Liver (tissue), 9 donors: ENCODE data around the gene AMACR. TPM values are rescaled to one million over a fixed set of nuclear protein-coding genes. Genes with fewer than 3 reads are reported as not detected.

ENCODE experiments used
- DNase-seq: peaks from one replicate; pipeline ENCODE4 v3.0.0-alpha.2; 2017; ENCODE audit warnings: low spot score
- H3K27ac ChIP-seq, 2 donors: one replicate each; pipeline ENCODE4 v1.7.0; 2013; ENCODE audit warnings: inconsistent platforms in 2 of 2, low read length in 2 of 2, control low read depth in 1 of 2, low read depth in 1 of 2, mild to moderate bottlenecking in 1 of 2
- H3K27me3 ChIP-seq, 4 donors: one replicate each; pipeline versions ENCODE4 v1.6.1 to v1.7.0; 2013; ENCODE audit warnings: low read length in 3 of 4, inconsistent platforms in 1 of 4, mild to moderate bottlenecking in 1 of 4, moderate library complexity in 1 of 4; ENCODE audit not compliant: control insufficient read depth in 4 of 4, insufficient read depth in 4 of 4
- H3K36me3 ChIP-seq, 4 donors: one replicate each; pipeline versions ENCODE4 v1.6.1 to v1.7.0; 2013; ENCODE audit warnings: low read length in 3 of 4, mild to moderate bottlenecking in 3 of 4, low read depth in 1 of 4, moderate library complexity in 1 of 4; ENCODE audit not compliant: control insufficient read depth in 4 of 4, insufficient read depth in 3 of 4
- H3K4me1 ChIP-seq, 4 donors: one replicate each; pipeline versions ENCODE4 v1.6.1 to v1.7.0; 2013; ENCODE audit warnings: low read length in 3 of 4, mild to moderate bottlenecking in 3 of 4, moderate library complexity in 1 of 4; ENCODE audit not compliant: control insufficient read depth in 4 of 4, insufficient read depth in 4 of 4
- H3K4me3 ChIP-seq, 3 donors: one replicate each; pipeline versions ENCODE4 v1.6.1 to v1.7.0; 2013; ENCODE audit warnings: low read length in 3 of 3, control low read depth in 1 of 3, low read depth in 1 of 3, mild to moderate bottlenecking in 1 of 3
- H3K9ac ChIP-seq, 2 donors: one replicate each; pipeline ENCODE4 v1.7.0; 2013; ENCODE audit warnings: low read length in 2 of 2, mild to moderate bottlenecking in 2 of 2, moderate library complexity in 2 of 2, control low read depth in 1 of 2, low read depth in 1 of 2
- H3K9me3 ChIP-seq, 4 donors: one replicate each; pipeline versions ENCODE4 v1.6.1 to v1.7.0; 2013; ENCODE audit warnings: low read length in 3 of 4; ENCODE audit not compliant: control insufficient read depth in 4 of 4
- EGR1 ChIP-seq, 2 donors: IDR thresholded peaks; 2 replicates each; pipeline ENCODE4 v1.6.1; 2016 to 2018; ENCODE audit warnings: antibody characterized with exemption in 2 of 2, low read depth in 2 of 2
- FOXA1 ChIP-seq: IDR thresholded peaks from 2 replicates; pipeline ENCODE4 v1.6.1; 2016; ENCODE audit warnings: antibody characterized with exemption
- FOXA2 ChIP-seq: IDR thresholded peaks from 2 replicates; pipeline ENCODE4 v1.6.1; 2016; ENCODE audit warnings: antibody characterized with exemption
- GABPA ChIP-seq, 2 donors: IDR thresholded peaks in 1 of 2; conservative IDR thresholded peaks in 1 of 2; 2 replicates each; pipeline ENCODE4 v1.6.1; 2016; ENCODE audit warnings: antibody characterized with exemption in 2 of 2, mild to moderate bottlenecking in 1 of 2, moderate library complexity in 1 of 2
- HNF4A ChIP-seq, 2 donors: conservative IDR thresholded peaks; 2 replicates each; pipeline ENCODE4 v1.6.1; 2016; ENCODE audit warnings: antibody characterized with exemption in 2 of 2, mild to moderate bottlenecking in 2 of 2
- HNF4G ChIP-seq: IDR thresholded peaks from 2 replicates; pipeline ENCODE4 v1.6.1; 2016; ENCODE audit warnings: antibody characterized with exemption
- JUND ChIP-seq, 2 donors: IDR thresholded peaks; 2 replicates each; pipeline ENCODE4 v1.6.1; 2016; ENCODE audit warnings: antibody characterized with exemption in 2 of 2
- NR2F2 ChIP-seq: IDR thresholded peaks from 2 replicates; pipeline ENCODE4 v1.6.1; 2016; ENCODE audit warnings: antibody characterized with exemption
- RAD21 ChIP-seq, 2 donors: IDR thresholded peaks; 2 replicates each; pipeline ENCODE4 v1.6.1; 2016; ENCODE audit warnings: antibody characterized with exemption in 2 of 2, mild to moderate bottlenecking in 2 of 2
- REST ChIP-seq: IDR thresholded peaks from 2 replicates; pipeline ENCODE4 v1.6.1; 2016; ENCODE audit warnings: antibody characterized with exemption, mild to moderate bottlenecking
- RXRA ChIP-seq, 2 donors: IDR thresholded peaks; 2 replicates each; pipeline ENCODE4 v1.6.1; 2017 to 2018; ENCODE audit warnings: antibody characterized with exemption in 2 of 2, mild to moderate bottlenecking in 1 of 2
- SP1 ChIP-seq: IDR thresholded peaks from 2 replicates; pipeline ENCODE4 v1.6.1; 2018; ENCODE audit warnings: antibody characterized with exemption, mild to moderate bottlenecking
- TAF1 ChIP-seq: conservative IDR thresholded peaks from 2 replicates; pipeline ENCODE4 v1.6.1; 2016; ENCODE audit warnings: antibody characterized with exemption, mild to moderate bottlenecking
- YY1 ChIP-seq: IDR thresholded peaks from 2 replicates; pipeline ENCODE4 v1.6.1; 2016; ENCODE audit warnings: antibody characterized with exemption, mild to moderate bottlenecking
- WGBS: extraction: QIAGEN DNeasy Blood & Tissue Kit; methylation state at CpG from one replicate; pipeline ENCODE4 v1.1.7; 2013; 5-methylcytosine and 5-hydroxymethylcytosine counted together
- polyA plus RNA-seq, 2 donors: library from polyadenylated mRNA; stranded (reverse) in 1 of 2; unstranded in 1 of 2; fragments of 200-250 nt in 1 of 2; fragments of >200 nt in 1 of 2; fragmentation: Nextera tagmentation in 1 of 2; extraction: Ambion mirVana in 1 of 2; gene quantifications; one replicate each; pipeline versions ENCODE4 v1.2.1 to v1.2.3, GENCODE V29; 2013 to 2015
- total RNA-seq, 2 donors: library from RNA; depleted of rRNA; stranded (reverse); fragments of >200 nt; gene quantifications; one replicate each; pipeline ENCODE4 v1.2.3, GENCODE V29; 2014
- TF ChIP-seq, protein P1 (sequence below): IDR thresholded peaks from 2 replicates; pipeline ENCODE4 v1.6.1; 2016; ENCODE audit warnings: antibody characterized with exemption
- TF ChIP-seq, protein P2 (sequence below): IDR thresholded peaks from 2 replicates; pipeline ENCODE4 v1.6.1; 2016; ENCODE audit warnings: antibody characterized with exemption
- TF ChIP-seq, protein P3 (sequence below): IDR thresholded peaks from 2 replicates; pipeline ENCODE4 v1.6.1; 2016; ENCODE audit warnings: antibody characterized with exemption
- TF ChIP-seq, protein P4 (sequence below): fragments of 150-350 bp; IDR thresholded peaks from 2 replicates; pipeline ENCODE4 v1.5.1; 2017; ENCODE audit warnings: improper control_type of control experiment, low read depth, low read length; ENCODE audit not compliant: missing input control
- donor health status: healthy.
- donor health status: healthy.
- donor health status: healthy.
- donor health status: healthy.
- donor health status: healthy.

The AMACR gene
- total RNA-seq (10 to 100 TPM; 15.6 to 48.5 TPM), polyA plus RNA-seq (10 to 100 TPM; 27.5 to 35.8 TPM)

- Histone ChIP-seq H3K27ac (peak within 1 kb of the TSS; percentile 75 to 89), H3K9me3 (no peaks in the 10 kb centered on the region), H3K4me1 (peaks cover 0 to 53% (median 40%) of the 10 kb centered on the region in 4 donors), H3K4me3 (peak within 1 kb of the TSS; percentile 77 to 96 (median 84)), H3K36me3 (peaks cover 0 to 16% (median 3%) of the 10 kb centered on the region in 4 donors), H3K27me3 (no peaks in the 10 kb centered on the region), H3K9ac (peak within 1 kb of the TSS; percentile 96 to 99)
- under 1% methylated on average over 75 of the region's 76 CpGs for WGBS
- TF ChIP-seq HNF4G (peak; percentile 93), EGR1 (IDR thresholded peaks at IDR 0.05; ENCODE audit: low read depth in 2 of 2) (peak in 1 of 2 donors; percentile 80), NR2F2 (peak; percentile 61), TAF1 (peak; percentile 79), FOXA2 (no peak), REST (peak; percentile 90), RXRA (IDR thresholded peaks at IDR 0.05) (peak; percentile 75 to 83), YY1 (peak; percentile 85), RAD21 (IDR thresholded peaks at IDR 0.05) (peak; percentile 51 to 62), HNF4A (conservative IDR thresholded peaks at IDR 0.05) (peak; percentile 90 to 95), FOXA1 (peak; percentile 11), JUND (IDR thresholded peaks at IDR 0.05) (peak; percentile 6 to 59), SP1 (peak; percentile 97), GABPA (IDR thresholded peaks at IDR 0.05 in 1 of 2, conservative IDR thresholded peaks at IDR 0.05 in 1 of 2) (peak in 1 of 2 donors; percentile 13)
- TF ChIP-seq, protein P1, sequence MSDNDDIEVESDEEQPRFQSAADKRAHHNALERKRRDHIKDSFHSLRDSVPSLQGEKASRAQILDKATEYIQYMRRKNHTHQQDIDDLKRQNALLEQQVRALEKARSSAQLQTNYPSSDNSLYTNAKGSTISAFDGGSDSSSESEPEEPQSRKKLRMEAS, result peak; percentile 62
- TF ChIP-seq, protein P2, sequence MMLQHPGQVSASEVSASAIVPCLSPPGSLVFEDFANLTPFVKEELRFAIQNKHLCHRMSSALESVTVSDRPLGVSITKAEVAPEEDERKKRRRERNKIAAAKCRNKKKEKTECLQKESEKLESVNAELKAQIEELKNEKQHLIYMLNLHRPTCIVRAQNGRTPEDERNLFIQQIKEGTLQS, result peak; percentile 72
- TF ChIP-seq, protein P3, sequence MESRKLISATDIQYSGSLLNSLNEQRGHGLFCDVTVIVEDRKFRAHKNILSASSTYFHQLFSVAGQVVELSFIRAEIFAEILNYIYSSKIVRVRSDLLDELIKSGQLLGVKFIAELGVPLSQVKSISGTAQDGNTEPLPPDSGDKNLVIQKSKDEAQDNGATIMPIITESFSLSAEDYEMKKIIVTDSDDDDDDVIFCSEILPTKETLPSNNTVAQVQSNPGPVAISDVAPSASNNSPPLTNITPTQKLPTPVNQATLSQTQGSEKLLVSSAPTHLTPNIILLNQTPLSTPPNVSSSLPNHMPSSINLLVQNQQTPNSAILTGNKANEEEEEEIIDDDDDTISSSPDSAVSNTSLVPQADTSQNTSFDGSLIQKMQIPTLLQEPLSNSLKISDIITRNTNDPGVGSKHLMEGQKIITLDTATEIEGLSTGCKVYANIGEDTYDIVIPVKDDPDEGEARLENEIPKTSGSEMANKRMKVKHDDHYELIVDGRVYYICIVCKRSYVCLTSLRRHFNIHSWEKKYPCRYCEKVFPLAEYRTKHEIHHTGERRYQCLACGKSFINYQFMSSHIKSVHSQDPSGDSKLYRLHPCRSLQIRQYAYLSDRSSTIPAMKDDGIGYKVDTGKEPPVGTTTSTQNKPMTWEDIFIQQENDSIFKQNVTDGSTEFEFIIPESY, result peak; percentile 48
- TF ChIP-seq, protein P4, sequence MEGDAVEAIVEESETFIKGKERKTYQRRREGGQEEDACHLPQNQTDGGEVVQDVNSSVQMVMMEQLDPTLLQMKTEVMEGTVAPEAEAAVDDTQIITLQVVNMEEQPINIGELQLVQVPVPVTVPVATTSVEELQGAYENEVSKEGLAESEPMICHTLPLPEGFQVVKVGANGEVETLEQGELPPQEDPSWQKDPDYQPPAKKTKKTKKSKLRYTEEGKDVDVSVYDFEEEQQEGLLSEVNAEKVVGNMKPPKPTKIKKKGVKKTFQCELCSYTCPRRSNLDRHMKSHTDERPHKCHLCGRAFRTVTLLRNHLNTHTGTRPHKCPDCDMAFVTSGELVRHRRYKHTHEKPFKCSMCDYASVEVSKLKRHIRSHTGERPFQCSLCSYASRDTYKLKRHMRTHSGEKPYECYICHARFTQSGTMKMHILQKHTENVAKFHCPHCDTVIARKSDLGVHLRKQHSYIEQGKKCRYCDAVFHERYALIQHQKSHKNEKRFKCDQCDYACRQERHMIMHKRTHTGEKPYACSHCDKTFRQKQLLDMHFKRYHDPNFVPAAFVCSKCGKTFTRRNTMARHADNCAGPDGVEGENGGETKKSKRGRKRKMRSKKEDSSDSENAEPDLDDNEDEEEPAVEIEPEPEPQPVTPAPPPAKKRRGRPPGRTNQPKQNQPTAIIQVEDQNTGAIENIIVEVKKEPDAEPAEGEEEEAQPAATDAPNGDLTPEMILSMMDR, result no peak
- peak; percentile 90 for DNase-seq
These were observed at the start of gene AMACR for GRCh38 chr5:34007621-34008600. Gene AMACR (minus strand): TSS chr5:34008050. CDS start chr5:34008019, 31 bp downstream.
